Ovary (tissue), 3 donors: ENCODE data around the gene IFFO2.

ENCODE experiments used
- CTCF ChIP-seq, 3 donors: fragments of 450-650 bp in 2 of 3; fragments of 200-600 bp in 1 of 3; IDR thresholded peaks; one replicate each; pipeline versions ENCODE4 v1.5.1 to v1.8.0; 2016 to 2022; ENCODE audit warnings: antibody characterized with exemption in 3 of 3, mild to moderate bottlenecking in 1 of 3
- POLR2A ChIP-seq: fragments of 450-650 bp; IDR thresholded peaks from one replicate; pipeline ENCODE4 v1.6.1; 2017; ENCODE audit warnings: antibody characterized with exemption, mild to moderate bottlenecking, moderate library complexity
- donor health status: DM: no; HTN: no; CAD: no.

GRCh38 chr1:18970358-18970757 lies 13.9 kb upstream of the IFFO2 start:
- no peak for TF ChIP-seq CTCF (IDR thresholded peaks at IDR 0.05)
- TF ChIP-seq POLR2A = no peak
